ENCODE data around the gene FAM9C. TPM values are rescaled to one million over a fixed set of nuclear protein-coding genes. Genes with fewer than 3 reads are reported as not detected.

Gene FAM9C
- total RNA-seq, 1 experiment from 2014 or later: not detected

DNA sequence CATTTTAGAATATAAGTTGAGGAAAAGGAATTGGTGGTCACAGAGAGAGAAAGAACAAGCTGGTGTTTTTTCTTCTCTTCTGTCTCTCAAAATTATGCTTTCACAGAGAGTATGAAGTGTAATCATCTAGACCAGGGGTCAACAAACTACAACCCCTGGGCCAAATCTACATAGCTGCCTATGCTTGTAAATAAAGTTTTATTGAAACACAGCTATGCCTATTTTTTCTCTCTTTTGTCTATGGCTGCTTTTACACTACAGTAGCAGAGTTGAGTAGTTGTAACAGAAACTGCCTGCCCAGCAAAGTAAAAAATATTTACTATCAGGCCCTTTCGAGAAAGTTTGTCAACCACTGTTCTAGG is 6.7 kb upstream of the FAM9C start:
- no TSS peak for BruUV-seq (replicated peaks)
- Histone ChIP-seq H4K20me1 (ENCODE audit: insufficient read depth) (no peaks in the 10 kb centered on the region), H3K79me2 (ENCODE audit: insufficient read depth, low read length) (no peaks in the 10 kb centered on the region), H3K4me3 (replicated peaks in 1 of 2; ENCODE audit: low read depth in 1 of 2, low read length in 2 of 2) (no peak overlapping the region), H3K9me2 (ENCODE audit: insufficient read depth) (no peaks in the 10 kb centered on the region), H3K36me3 (ENCODE audit: control insufficient read depth in 1 of 2, insufficient read depth in 2 of 2, low read length in 2 of 2) (no peaks in the 10 kb centered on the region), H3K9me3 (ENCODE audit: control insufficient read depth in 1 of 2, insufficient read depth in 1 of 2, low read depth in 1 of 2, low read length in 2 of 2) (no peaks in the 10 kb centered on the region), H3K9ac (ENCODE audit: low read length) (no peak overlapping the region), H2AFZ (ENCODE audit: low read depth, low read length, poor library complexity, severe bottlenecking) (no peak overlapping the region), H3K4me1 (ENCODE audit: control insufficient read depth in 1 of 2, insufficient read depth in 2 of 2, low read length in 2 of 2) (no peaks in the 10 kb centered on the region), H3K27ac (ENCODE audit: low read depth, low read length) (no peak overlapping the region), H3K4me2 (ENCODE audit: low read length) (no peak overlapping the region), H3K27me3 (ENCODE audit: insufficient read depth, low read length) (no peaks in the 10 kb centered on the region)
- ChIA-PET POLR2A (no interaction called here), RAD21 (ENCODE audit: low non-redundant PET in 1 of 2, low total read pairs in 2 of 2, uncharacterized antibody in 2 of 2, unreplicated experiment in 2 of 2) (no interaction called here), CTCF (no interaction called here)
- intact Hi-C loops (cut with micrococcal nuclease): no loop called here
- no peak for DNase-seq (ENCODE audit: low read depth, low spot score)
- TF ChIP-seq, protein P1, sequence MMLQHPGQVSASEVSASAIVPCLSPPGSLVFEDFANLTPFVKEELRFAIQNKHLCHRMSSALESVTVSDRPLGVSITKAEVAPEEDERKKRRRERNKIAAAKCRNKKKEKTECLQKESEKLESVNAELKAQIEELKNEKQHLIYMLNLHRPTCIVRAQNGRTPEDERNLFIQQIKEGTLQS (IDR thresholded peaks at IDR 0.05): no peak
- no peak for TF ChIP-seq ZFX (IDR thresholded peaks at IDR 0.05)
- TF ChIP-seq, protein P2, sequence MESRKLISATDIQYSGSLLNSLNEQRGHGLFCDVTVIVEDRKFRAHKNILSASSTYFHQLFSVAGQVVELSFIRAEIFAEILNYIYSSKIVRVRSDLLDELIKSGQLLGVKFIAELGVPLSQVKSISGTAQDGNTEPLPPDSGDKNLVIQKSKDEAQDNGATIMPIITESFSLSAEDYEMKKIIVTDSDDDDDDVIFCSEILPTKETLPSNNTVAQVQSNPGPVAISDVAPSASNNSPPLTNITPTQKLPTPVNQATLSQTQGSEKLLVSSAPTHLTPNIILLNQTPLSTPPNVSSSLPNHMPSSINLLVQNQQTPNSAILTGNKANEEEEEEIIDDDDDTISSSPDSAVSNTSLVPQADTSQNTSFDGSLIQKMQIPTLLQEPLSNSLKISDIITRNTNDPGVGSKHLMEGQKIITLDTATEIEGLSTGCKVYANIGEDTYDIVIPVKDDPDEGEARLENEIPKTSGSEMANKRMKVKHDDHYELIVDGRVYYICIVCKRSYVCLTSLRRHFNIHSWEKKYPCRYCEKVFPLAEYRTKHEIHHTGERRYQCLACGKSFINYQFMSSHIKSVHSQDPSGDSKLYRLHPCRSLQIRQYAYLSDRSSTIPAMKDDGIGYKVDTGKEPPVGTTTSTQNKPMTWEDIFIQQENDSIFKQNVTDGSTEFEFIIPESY (IDR thresholded peaks at IDR 0.05; ENCODE audit: extremely low read depth, insufficient replicate concordance, low read length): no peak
- no peak for TF ChIP-seq EZH2 (IDR thresholded peaks at IDR 0.05)
- TF ChIP-seq JUND (IDR thresholded peaks at IDR 0.05): no peak
- TF ChIP-seq EGR1 (IDR thresholded peaks at IDR 0.05; ENCODE audit: low read depth): no peak
- no peak for TF ChIP-seq CEBPB (IDR thresholded peaks at IDR 0.05; ENCODE audit: low read depth)
- TF ChIP-seq SIN3A (IDR thresholded peaks at IDR 0.05; ENCODE audit: low read depth): no peak
- no peak for TF ChIP-seq ZNF274 (IDR thresholded peaks at IDR 0.05; ENCODE audit: low read depth, low read length)
- TF ChIP-seq RAD21 (IDR thresholded peaks at IDR 0.05; ENCODE audit: low read depth): no peak
- TF ChIP-seq POLR2A (IDR thresholded peaks at IDR 0.05; ENCODE audit: borderline replicate concordance, extremely low read depth, insufficient read depth, insufficient read length): no peak
- ATAC-seq: no peak

DNA sequence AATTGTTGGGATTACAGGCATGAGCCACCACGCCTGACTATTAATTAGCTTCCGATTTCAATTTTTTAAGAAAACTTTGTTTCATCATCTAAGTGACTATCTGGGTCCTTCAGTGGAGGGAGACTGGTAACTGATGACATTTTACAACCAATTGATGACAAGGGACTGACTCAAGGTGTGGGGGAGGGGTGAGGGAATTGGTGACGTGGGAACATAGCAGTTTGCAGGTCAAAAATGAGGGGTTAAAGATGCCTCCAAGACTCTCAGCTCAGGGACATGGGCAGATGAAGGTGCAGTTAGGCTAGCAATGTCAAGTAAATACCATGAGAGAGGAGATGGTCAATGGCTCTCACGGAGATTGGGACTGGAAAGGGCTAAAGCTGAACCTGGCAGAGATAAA is 5.7 kb upstream of the FAM9C start:
- intact Hi-C loops (cut with micrococcal nuclease): no loop called here
- Histone ChIP-seq H3K4me2 (ENCODE audit: low read length) (no peak overlapping the region), H3K36me3 (ENCODE audit: control insufficient read depth in 1 of 2, insufficient read depth in 2 of 2, low read length in 2 of 2) (no peaks in the 10 kb centered on the region), H4K20me1 (ENCODE audit: insufficient read depth) (no peaks in the 10 kb centered on the region), H2AFZ (ENCODE audit: low read depth, low read length, poor library complexity, severe bottlenecking) (no peak overlapping the region), H3K4me3 (replicated peaks in 1 of 2; ENCODE audit: low read depth in 1 of 2, low read length in 2 of 2) (no peak overlapping the region), H3K79me2 (ENCODE audit: insufficient read depth, low read length) (no peaks in the 10 kb centered on the region), H3K9me2 (ENCODE audit: insufficient read depth) (no peaks in the 10 kb centered on the region), H3K9ac (ENCODE audit: low read length) (no peak overlapping the region), H3K27ac (ENCODE audit: low read depth, low read length) (no peak overlapping the region), H3K9me3 (ENCODE audit: control insufficient read depth in 1 of 2, insufficient read depth in 1 of 2, low read depth in 1 of 2, low read length in 2 of 2) (no peaks in the 10 kb centered on the region), H3K27me3 (ENCODE audit: insufficient read depth, low read length) (no peaks in the 10 kb centered on the region), H3K4me1 (ENCODE audit: control insufficient read depth in 1 of 2, insufficient read depth in 2 of 2, low read length in 2 of 2) (no peaks in the 10 kb centered on the region)
- RAD21 ChIA-PET (ENCODE audit: low non-redundant PET in 1 of 2, low total read pairs in 2 of 2, uncharacterized antibody in 2 of 2, unreplicated experiment in 2 of 2): no interaction called here
- POLR2A ChIA-PET: no interaction called here
- CTCF ChIA-PET: no interaction called here
- no TSS peak for BruUV-seq (replicated peaks)
- TF ChIP-seq FOSL1 (IDR thresholded peaks at IDR 0.05; ENCODE audit: low read depth) (no peak), SRF (IDR thresholded peaks at IDR 0.05; ENCODE audit: low read depth) (no peak), SP1 (IDR thresholded peaks at IDR 0.05; ENCODE audit: low read depth) (no peak), POLR2A (IDR thresholded peaks at IDR 0.05; ENCODE audit: borderline replicate concordance, extremely low read depth, insufficient read depth, insufficient read length) (no peak)
- TF ChIP-seq, protein P3, sequence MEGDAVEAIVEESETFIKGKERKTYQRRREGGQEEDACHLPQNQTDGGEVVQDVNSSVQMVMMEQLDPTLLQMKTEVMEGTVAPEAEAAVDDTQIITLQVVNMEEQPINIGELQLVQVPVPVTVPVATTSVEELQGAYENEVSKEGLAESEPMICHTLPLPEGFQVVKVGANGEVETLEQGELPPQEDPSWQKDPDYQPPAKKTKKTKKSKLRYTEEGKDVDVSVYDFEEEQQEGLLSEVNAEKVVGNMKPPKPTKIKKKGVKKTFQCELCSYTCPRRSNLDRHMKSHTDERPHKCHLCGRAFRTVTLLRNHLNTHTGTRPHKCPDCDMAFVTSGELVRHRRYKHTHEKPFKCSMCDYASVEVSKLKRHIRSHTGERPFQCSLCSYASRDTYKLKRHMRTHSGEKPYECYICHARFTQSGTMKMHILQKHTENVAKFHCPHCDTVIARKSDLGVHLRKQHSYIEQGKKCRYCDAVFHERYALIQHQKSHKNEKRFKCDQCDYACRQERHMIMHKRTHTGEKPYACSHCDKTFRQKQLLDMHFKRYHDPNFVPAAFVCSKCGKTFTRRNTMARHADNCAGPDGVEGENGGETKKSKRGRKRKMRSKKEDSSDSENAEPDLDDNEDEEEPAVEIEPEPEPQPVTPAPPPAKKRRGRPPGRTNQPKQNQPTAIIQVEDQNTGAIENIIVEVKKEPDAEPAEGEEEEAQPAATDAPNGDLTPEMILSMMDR (IDR thresholded peaks at IDR 0.05 in 2 of 3, conservative IDR thresholded peaks at IDR 0.05 in 1 of 3; ENCODE audit: borderline replicate concordance in 1 of 3, insufficient read depth in 1 of 3, low read depth in 2 of 3, low read length in 2 of 3): no peak
- DNase-seq (ENCODE audit: low read depth, low spot score): no peak
- no peak for ATAC-seq
